Heart right ventricle (tissue), 16 donors: ENCODE data around the gene SETD2. TPM values are rescaled to one million over a fixed set of nuclear protein-coding genes. Genes with fewer than 3 reads are reported as not detected.

Experiments used
- ATAC-seq, 8 donors: fragments of 200-7000 bp; cut with Tn5 transposase; one replicate each; pipeline ENCODE4 v1.9.1; 2020; ENCODE audit warnings: mild to moderate bottlenecking in 8 of 8, moderate library complexity in 8 of 8, moderate number of reproducible peaks in 1 of 8
- DNase-seq, 2 donors: peaks; one replicate each; pipeline ENCODE4 v3.0.0-alpha.2; 2020
- H3K27ac ChIP-seq, 10 donors: fragments of 200-600 bp; sonication (generic) in 2 of 10; one replicate each; pipeline versions ENCODE4 v1.5.0 to v1.8.0; 2020 to 2022; ENCODE audit warnings: mild to moderate bottlenecking in 3 of 10
- H3K27me3 ChIP-seq, 7 donors: fragments of 200-600 bp; one replicate each; pipeline ENCODE4 v1.8.0; 2021 to 2022; ENCODE audit warnings: mild to moderate bottlenecking in 2 of 7
- H3K36me3 ChIP-seq, 9 donors: fragments of 200-600 bp; sonication (generic) in 1 of 9; one replicate each; pipeline versions ENCODE4 v1.5.0 to v1.8.0; 2020 to 2022; ENCODE audit warnings: mild to moderate bottlenecking in 2 of 9
- H3K4me1 ChIP-seq, 9 donors: fragments of 200-600 bp; sonication (generic) in 1 of 9; one replicate each; pipeline versions ENCODE4 v1.5.0 to v1.8.0; 2020 to 2022; ENCODE audit warnings: mild to moderate bottlenecking in 4 of 9
- H3K4me3 ChIP-seq, 10 donors: fragments of 200-600 bp; sonication (generic) in 2 of 10; one replicate each; pipeline versions ENCODE4 v1.5.0 to v1.8.0; 2020 to 2022; ENCODE audit warnings: mild to moderate bottlenecking in 7 of 10, moderate library complexity in 2 of 10
- H3K9me3 ChIP-seq, 11 donors: fragments of 200-600 bp in 10 of 11; sonication (generic) in 2 of 11; one replicate each; pipeline versions ENCODE4 v1.5.0 to v1.8.0; 2013 to 2022; ENCODE audit warnings: mild to moderate bottlenecking in 2 of 11, control low read depth in 1 of 11, moderate library complexity in 1 of 11
- WGBS, 2 donors: extraction: QIAGEN DNeasy Blood & Tissue Kit; methylation state at CpG; one replicate each; pipeline ENCODE4 v1.1.7; 2013; ENCODE audit warnings: inconsistent platforms in 1 of 2; 5-methylcytosine and 5-hydroxymethylcytosine counted together
- intact Hi-C, 10 donors: fragments of 100-400 bp; cut with DNase I; formaldehyde crosslinking; loops; one replicate each; pipeline versions ENCODE4 v1.11.1 to v1.14.2; 2022
- polyA plus RNA-seq, 2 donors: library from polyadenylated mRNA; stranded (reverse); fragments of 200-250 nt; gene quantifications; one replicate each; pipeline ENCODE4 v1.2.3, GENCODE V29; 2013
- total RNA-seq, 10 donors: library from RNA; stranded (reverse); fragmentation: NEBNext Ultra II Directional in 3 of 10; extraction: Animal tissue kit (Norgen Biotek cat#: 25700) in 3 of 10; gene quantifications; one replicate each; pipeline versions ENCODE4 v1.2.1 to v1.2.4, GENCODE V29; 2021 to 2023
- TF ChIP-seq, protein P1 (sequence below), 9 donors: fragments of 200-600 bp; sonication (generic) in 2 of 9; IDR thresholded peaks; one replicate each; pipeline versions ENCODE4 v1.5.0 to v1.8.0; 2021 to 2022; ENCODE audit warnings: antibody characterized with exemption in 9 of 9, mild to moderate bottlenecking in 5 of 9, moderate library complexity in 1 of 9
- donor health status: Arrhythmogenic right ventricular cardiomyopathy.
- donor health status: ischemic (EF 13 %, LVEDD 7.1; RV severe dilation, severe dysfunction).
- donor health status: healthy with polysubstance abuse.
- donor health status: DM: no; HTN: yes; CAD: no.
- donor health status: DM: no; HTN: no; CAD: no.
- donor health status: ischemic (EF 25% LVEDD 6.9; RV normal size, moderate dysfunction).
- donor health status: ischemic (EF 25% LVEDD 5.7; RV mildly dilated, moderate dysfunction).
- donor health status: healthy.
- donor health status: DM: yes; HTN: yes; CAD: no.
- donor health status: Ischemic cardiomyopathy.
- donor health status: ischemic (EF 35%, LVEDD 5.7; RV mildly dilated, moderate dysfunction).
- donor health status: nonischemic (EF 11% LVEDD 7.7; RV severe dilation, severe dysfunction).
- donor health status: DM: yes; HTN: yes; CAD: no.
- donor health status: PGD.
- donor health status: ischemic (EF 29% LVEDD 5.4; RV normal size, mild dysfunction).
- donor health status: nonischemic (EF 23%, LVEDD 6.1; RV moderate dilation, normal function).

Gene SETD2
- total and polyA plus RNA-seq, 12 donors = 8.6 to 34.4 (median 30.0) TPM

DNA sequence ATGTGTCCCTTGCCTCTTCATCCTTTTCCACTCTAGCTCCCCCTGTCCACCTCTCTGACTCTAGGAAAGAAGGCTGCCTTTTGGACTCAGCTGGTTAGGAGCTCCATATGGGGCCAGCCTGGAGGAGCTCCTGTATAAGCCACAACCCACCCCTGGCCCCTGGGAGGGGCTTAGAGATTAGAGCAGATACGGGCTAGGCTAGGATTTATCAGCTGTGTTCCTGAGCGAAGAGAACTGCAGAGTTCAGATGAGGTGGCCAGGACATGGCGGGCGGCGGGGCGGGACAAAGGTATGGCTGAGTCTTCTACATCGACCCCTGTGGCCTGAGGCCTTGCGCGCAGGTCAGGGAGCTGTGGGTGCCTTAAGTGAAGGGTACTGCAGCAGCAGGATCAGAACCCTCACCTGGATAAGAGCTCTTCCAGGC, 176.6 kb downstream of the SETD2 start:
- H3K4me3 ChIP-seq = peak overlapping the region in 4 of 10 donors; percentile 5 to 53 (median 30)
- no peaks in the 10 kb centered on the region for H3K9me3 ChIP-seq
- TF ChIP-seq, protein P1, sequence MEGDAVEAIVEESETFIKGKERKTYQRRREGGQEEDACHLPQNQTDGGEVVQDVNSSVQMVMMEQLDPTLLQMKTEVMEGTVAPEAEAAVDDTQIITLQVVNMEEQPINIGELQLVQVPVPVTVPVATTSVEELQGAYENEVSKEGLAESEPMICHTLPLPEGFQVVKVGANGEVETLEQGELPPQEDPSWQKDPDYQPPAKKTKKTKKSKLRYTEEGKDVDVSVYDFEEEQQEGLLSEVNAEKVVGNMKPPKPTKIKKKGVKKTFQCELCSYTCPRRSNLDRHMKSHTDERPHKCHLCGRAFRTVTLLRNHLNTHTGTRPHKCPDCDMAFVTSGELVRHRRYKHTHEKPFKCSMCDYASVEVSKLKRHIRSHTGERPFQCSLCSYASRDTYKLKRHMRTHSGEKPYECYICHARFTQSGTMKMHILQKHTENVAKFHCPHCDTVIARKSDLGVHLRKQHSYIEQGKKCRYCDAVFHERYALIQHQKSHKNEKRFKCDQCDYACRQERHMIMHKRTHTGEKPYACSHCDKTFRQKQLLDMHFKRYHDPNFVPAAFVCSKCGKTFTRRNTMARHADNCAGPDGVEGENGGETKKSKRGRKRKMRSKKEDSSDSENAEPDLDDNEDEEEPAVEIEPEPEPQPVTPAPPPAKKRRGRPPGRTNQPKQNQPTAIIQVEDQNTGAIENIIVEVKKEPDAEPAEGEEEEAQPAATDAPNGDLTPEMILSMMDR (IDR thresholded peaks at IDR 0.05) = no peak
- H3K27me3 ChIP-seq = no peaks in the 10 kb centered on the region
- peak in 4 of 8 donors; percentile 2 to 10 (median 2) for ATAC-seq
- intact Hi-C loops = no loop called here
- H3K27ac ChIP-seq = peak overlapping the region in 8 of 10 donors; percentile 15 to 90 (median 67)
- peaks cover 0 to 36% (median 0%) of the 10 kb centered on the region in 9 donors for H3K36me3 ChIP-seq
- 70 to 82% methylated on average over 9 of the region's 9 CpGs for WGBS, 2 donors
- DNase-seq = no peak
- peaks cover 6 to 84% (median 22%) of the 10 kb centered on the region in 9 donors for H3K4me1 ChIP-seq

DNA sequence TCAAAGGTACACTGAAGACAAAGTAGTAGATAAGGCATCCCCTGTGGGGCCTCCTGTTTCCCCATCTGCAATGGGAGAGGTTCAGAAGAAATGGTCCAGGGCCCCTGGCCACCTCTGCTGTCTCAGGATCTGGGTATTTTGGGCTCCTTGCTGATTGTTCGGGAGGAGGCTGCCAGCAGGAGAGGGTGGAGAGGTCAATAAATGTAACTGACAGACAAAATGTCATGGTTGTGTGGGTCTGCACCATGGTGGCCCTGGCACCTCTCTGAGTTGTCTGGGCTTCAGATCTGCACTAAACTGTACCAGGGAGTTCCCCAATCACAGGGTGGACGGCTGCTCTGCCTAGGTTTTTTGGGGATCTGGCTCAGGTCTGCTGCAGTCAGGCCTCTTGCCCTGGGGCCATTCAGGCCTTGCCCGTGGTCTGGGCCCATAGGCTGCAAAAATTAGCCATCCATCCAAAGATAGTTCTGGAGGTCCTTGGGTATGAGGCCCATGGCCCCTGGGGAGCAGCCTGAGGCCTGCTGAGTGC, 177.1 kb downstream of the SETD2 start:
- WGBS, 2 donors = 81 to 84% methylated on average over 3 of the region's 3 CpGs
- H3K36me3 ChIP-seq = peaks cover 0 to 31% (median 0%) of the 10 kb centered on the region in 9 donors
- no peaks in the 10 kb centered on the region for H3K9me3 ChIP-seq
- TF ChIP-seq, protein P1 (IDR thresholded peaks at IDR 0.05) = no peak
- peak overlapping the region in 8 of 10 donors; percentile 15 to 90 (median 67) for H3K27ac ChIP-seq
- no peak for ATAC-seq
- H3K4me1 ChIP-seq = peaks cover 6 to 89% (median 26%) of the 10 kb centered on the region in 9 donors
- DNase-seq = no peak
- H3K4me3 ChIP-seq = peak overlapping the region in 1 of 10 donors; percentile 53
- H3K27me3 ChIP-seq = no peaks in the 10 kb centered on the region
- intact Hi-C loops = no loop called here

DNA sequence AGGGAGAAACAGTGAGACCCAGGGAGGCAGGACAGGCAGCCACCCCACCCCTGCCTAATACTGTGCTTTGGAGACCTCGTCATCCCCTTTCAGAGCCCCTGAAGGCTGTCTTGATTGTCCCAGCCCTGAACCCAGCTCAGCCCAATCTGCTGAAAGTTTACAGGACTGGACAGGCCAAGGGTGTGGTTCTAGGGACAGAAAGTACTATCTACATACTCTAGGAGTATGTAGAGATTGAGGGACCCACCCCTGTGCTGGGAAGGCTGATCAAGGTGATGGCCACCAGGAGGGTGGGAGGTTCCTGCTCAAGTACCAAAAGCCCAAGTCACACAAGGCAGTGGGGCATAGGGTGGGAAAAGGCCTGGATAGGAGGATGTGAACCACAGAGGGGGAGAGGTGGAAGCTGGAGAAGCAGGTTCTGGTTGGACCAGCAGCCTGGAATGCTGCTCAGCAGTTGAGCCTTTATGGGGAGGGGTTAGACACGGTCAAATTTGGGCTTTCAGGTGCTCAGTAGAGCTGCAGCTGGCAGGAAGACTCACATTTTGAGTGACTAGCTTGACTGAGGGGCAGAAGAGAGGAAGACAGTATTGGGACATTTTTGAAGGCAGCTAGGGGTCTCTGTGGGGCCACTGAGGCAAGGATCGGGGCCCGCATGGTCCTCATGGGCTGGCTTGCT, 177.7 kb downstream of the SETD2 start:
- peaks cover 0 to 24% (median 0%) of the 10 kb centered on the region in 9 donors for H3K36me3 ChIP-seq
- no peak overlapping the region for H3K4me3 ChIP-seq
- WGBS, 2 donors = 95 to 96% methylated on average over 4 of the region's 4 CpGs
- no peaks in the 10 kb centered on the region for H3K27me3 ChIP-seq
- no peaks in the 10 kb centered on the region for H3K9me3 ChIP-seq
- H3K27ac ChIP-seq = peak overlapping the region in 6 of 10 donors; percentile 15 to 90 (median 73)
- no peak for ATAC-seq
- H3K4me1 ChIP-seq = peaks cover 6 to 91% (median 33%) of the 10 kb centered on the region in 9 donors
- no peak for DNase-seq
- TF ChIP-seq, protein P1 (IDR thresholded peaks at IDR 0.05) = no peak
- intact Hi-C loops = no loop called here

DNA sequence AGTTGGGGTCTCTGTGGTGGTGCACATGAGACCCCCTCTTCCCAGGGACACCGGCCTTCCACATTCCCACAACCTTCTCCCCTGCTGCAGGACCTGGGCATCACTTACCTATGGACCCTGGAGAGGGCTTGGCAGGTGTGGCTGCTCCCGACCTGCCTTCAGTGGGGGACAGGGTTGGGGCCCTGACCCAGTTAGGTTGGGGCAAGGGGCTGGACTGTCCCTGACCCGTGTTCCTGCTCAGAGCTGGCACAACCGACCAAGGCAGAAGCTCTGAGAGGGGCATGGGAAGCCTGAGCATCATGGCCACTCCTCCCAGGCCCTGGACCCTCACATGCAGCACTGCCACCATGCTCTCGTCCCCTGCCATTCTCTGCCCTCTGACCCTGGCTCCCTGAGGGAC, 178.3 kb downstream of the SETD2 start:
- DNase-seq = no peak
- no peak overlapping the region for H3K4me3 ChIP-seq
- H3K27ac ChIP-seq = peak overlapping the region in 3 of 10 donors; percentile 44 to 90 (median 72)
- no peaks in the 10 kb centered on the region for H3K9me3 ChIP-seq
- peaks cover 0 to 18% (median 0%) of the 10 kb centered on the region in 9 donors for H3K36me3 ChIP-seq
- ATAC-seq = no peak
- intact Hi-C loops = no loop called here
- 95% methylated on average over 5 of the region's 5 CpGs for WGBS, 2 donors
- H3K27me3 ChIP-seq = no peaks in the 10 kb centered on the region
- TF ChIP-seq, protein P1 (IDR thresholded peaks at IDR 0.05) = no peak
- peaks cover 6 to 89% (median 36%) of the 10 kb centered on the region in 9 donors for H3K4me1 ChIP-seq
